Measurements from ENCODE around the gene MKRN2. TPM values are rescaled to one million over a fixed set of nuclear protein-coding genes. Genes with fewer than 3 reads are reported as not detected.
"Not testable (repeated sequence)": the region's sequence is repeated elsewhere in the genome, so short reads cannot be mapped to it uniquely, and the experiment has no call there.

The MKRN2 gene
- total RNA-seq, 1 donor from 2014 or later: 22.3 TPM

DNA sequence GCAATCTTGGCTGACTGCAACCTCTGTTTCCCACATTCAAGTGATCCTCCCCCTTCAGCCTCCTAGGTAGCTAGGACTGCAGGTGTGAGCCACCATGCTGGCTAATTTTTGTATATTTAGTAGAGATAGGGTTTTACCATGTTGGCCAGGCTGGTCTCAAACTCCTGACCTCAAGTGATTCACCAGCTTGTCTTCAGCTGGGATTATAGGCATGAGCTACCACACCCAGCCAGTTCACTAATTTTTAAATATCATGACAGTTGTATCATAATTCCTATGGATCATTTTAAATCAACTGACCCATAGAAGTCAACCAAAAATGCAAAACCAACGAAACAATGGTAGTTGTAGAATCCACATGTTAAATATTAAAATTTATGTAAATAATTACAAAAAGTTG, 71.9 kb downstream of the MKRN2 start:
- CTCF ChIA-PET: no interaction called here
- no peak overlapping the region for H3K4me3 Mint-ChIP-seq
- no peaks in the 10 kb centered on the region for H3K9me3 Mint-ChIP-seq
- peaks cover 61% of the 10 kb centered on the region for H3K4me1 Mint-ChIP-seq
- POLR2A ChIA-PET: interaction anchor here (0.5 kb wide), 1 partner anchor 92 kb away, joined by 9 read pairs; no protein-coding TSS in a partner anchor
- intact Hi-C loops (cut with micrococcal nuclease): no loop called here
- no peak for DNase-seq
- H3K27me3 Mint-ChIP-seq: no peaks in the 10 kb centered on the region
- TF ChIP-seq, protein P1, sequence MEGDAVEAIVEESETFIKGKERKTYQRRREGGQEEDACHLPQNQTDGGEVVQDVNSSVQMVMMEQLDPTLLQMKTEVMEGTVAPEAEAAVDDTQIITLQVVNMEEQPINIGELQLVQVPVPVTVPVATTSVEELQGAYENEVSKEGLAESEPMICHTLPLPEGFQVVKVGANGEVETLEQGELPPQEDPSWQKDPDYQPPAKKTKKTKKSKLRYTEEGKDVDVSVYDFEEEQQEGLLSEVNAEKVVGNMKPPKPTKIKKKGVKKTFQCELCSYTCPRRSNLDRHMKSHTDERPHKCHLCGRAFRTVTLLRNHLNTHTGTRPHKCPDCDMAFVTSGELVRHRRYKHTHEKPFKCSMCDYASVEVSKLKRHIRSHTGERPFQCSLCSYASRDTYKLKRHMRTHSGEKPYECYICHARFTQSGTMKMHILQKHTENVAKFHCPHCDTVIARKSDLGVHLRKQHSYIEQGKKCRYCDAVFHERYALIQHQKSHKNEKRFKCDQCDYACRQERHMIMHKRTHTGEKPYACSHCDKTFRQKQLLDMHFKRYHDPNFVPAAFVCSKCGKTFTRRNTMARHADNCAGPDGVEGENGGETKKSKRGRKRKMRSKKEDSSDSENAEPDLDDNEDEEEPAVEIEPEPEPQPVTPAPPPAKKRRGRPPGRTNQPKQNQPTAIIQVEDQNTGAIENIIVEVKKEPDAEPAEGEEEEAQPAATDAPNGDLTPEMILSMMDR (IDR thresholded peaks at IDR 0.05): no peak
- peaks cover 5% of the 10 kb centered on the region for H3K36me3 Mint-ChIP-seq (ENCODE audit: low read depth)
- ATAC-seq (ENCODE audit: low read depth): no peak
- H3K27ac Mint-ChIP-seq: no peak overlapping the region

DNA sequence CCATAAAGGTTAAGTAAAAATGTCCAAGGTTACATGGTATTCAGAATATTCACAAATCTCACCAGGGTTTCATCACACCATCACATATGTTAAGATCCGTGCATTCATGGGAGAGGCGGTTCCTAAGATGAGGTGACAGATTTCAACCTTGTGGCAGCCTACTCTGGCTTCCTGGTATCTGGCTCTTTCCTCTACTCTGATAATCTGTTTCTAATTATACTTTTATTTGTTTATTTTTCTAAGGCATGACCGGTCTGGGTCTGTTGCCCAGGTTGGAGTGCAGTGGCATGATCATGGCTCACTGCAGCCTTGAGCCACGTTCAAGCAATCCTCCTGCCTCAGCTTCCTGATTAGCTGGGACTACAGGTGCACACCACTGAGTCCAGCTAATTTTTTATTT, 72.7 kb downstream of the MKRN2 start:
- intact Hi-C loops (cut with micrococcal nuclease): no loop called here
- H3K9me3 Mint-ChIP-seq: no peaks in the 10 kb centered on the region
- TF ChIP-seq, protein P1 (IDR thresholded peaks at IDR 0.05): no peak
- ChIA-PET POLR2A (no interaction called here), CTCF (no interaction called here)
- H3K4me3 Mint-ChIP-seq: no peak overlapping the region
- H3K36me3 Mint-ChIP-seq (ENCODE audit: low read depth): peaks cover 7% of the 10 kb centered on the region
- peaks cover 59% of the 10 kb centered on the region for H3K4me1 Mint-ChIP-seq
- ATAC-seq (ENCODE audit: low read depth) (no peak), DNase-seq (no peak)
- no peak overlapping the region for H3K27ac Mint-ChIP-seq
- no peaks in the 10 kb centered on the region for H3K27me3 Mint-ChIP-seq

DNA sequence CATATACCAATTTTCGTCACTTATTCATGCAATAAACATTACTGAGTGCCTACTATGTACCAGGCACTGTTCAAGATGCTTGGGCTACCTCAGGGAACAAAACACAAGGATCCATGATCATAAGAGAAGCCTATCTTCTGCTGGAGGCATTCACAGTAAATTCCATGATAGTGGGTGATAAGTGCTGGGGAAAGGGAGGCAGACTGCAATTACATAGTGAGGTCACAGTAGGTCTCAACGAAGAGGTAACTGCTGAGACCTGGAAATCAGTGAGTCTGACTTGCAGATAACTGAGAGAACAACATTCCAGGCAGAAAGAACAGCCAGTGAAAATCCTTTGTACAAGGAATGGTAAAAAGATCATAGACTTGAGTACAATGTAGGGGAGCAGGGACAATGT, 73.4 kb downstream of the MKRN2 start:
- Mint-ChIP-seq H3K27me3 (no peaks in the 10 kb centered on the region), H3K4me1 (peaks cover 56% of the 10 kb centered on the region), H3K4me3 (no peak overlapping the region), H3K27ac (no peak overlapping the region), H3K36me3 (ENCODE audit: low read depth) (peaks cover 7% of the 10 kb centered on the region), H3K9me3 (no peaks in the 10 kb centered on the region)
- ChIA-PET POLR2A (no interaction called here), CTCF (no interaction called here)
- TF ChIP-seq, protein P1 (IDR thresholded peaks at IDR 0.05): no peak
- no peak for DNase-seq
- intact Hi-C loops (cut with micrococcal nuclease): no loop called here
- no peak for ATAC-seq (ENCODE audit: low read depth)

DNA sequence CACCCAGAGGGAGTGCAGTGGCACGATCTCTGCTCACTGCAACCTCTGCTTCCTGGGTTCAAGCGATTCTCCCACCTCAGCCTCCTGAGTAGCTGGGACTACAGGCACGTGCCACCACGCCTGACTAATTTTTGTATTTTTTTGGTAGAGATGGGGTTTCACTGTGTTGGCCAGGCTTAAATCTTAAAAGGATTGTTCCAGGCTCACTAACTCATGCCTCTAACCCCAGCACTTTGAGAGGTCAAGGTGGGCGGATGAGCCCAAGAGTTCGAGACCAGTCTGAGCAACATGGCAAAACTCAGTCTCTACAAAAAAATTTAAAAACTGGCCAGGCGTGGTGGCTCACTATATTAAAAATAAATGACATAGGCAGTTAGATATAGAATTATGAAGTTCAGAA, 74.0 kb downstream of the MKRN2 start:
- H3K4me3 Mint-ChIP-seq; DNase-seq; H3K27me3 Mint-ChIP-seq; H3K9me3 Mint-ChIP-seq; ATAC-seq (ENCODE audit: low read depth); H3K27ac Mint-ChIP-seq; intact Hi-C loops (cut with micrococcal nuclease); H3K36me3 Mint-ChIP-seq (ENCODE audit: low read depth); CTCF ChIA-PET; POLR2A ChIA-PET: not testable (repeated sequence)
- H3K4me1 Mint-ChIP-seq: peaks cover 50% of the 10 kb centered on the region

DNA sequence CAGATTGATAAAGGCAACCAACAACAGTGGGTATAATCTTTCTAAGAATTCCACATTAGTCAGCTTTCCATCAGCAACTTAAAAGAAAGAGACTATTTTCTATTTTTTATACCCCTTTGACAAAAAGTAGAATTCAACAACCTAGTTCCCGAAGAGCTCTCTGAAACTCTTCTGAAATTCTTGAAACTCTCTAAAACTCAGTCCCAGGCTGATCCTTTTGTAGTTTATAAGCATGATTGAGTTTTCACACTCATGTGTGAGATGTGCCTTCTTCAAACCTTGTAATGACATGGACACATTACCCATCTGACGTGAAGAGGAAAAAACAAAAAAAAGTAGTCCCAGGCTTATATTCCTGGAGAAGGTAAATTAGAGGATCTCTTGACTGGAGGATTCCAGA, 75.6 kb downstream of the MKRN2 start:
- intact Hi-C loops (cut with micrococcal nuclease): no loop called here
- Mint-ChIP-seq H3K9me3 (no peaks in the 10 kb centered on the region), H3K27me3 (no peaks in the 10 kb centered on the region), H3K4me3 (no peak overlapping the region), H3K27ac (no peak overlapping the region), H3K4me1 (peaks cover 49% of the 10 kb centered on the region), H3K36me3 (ENCODE audit: low read depth) (peaks cover 17% of the 10 kb centered on the region)
- ATAC-seq (ENCODE audit: low read depth) (no peak), DNase-seq (no peak)
- ChIA-PET POLR2A (no interaction called here), CTCF (no interaction called here)
- TF ChIP-seq, protein P1 (IDR thresholded peaks at IDR 0.05): no peak

DNA sequence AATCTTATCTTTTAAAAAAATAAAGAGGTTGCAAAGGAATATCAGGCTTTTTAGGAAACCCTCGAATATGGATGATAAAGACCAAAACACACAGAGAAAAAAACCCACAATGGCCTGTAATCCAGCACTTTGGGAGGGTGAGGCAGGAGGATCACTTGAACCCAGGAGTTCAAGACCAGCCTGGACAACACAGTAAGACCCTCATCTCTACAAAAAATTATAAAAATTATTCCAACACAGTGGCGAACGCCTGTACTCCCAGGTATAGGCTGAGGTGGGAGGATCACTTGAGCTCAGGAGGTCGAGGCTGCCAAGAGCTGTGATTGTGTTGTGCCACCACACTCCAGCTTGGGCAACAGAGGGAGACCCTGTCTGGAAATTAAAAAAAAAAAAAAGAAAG, 76.2 kb downstream of the MKRN2 start:
- no peaks in the 10 kb centered on the region for H3K9me3 Mint-ChIP-seq
- peaks cover 22% of the 10 kb centered on the region for H3K36me3 Mint-ChIP-seq (ENCODE audit: low read depth)
- H3K4me1 Mint-ChIP-seq: peaks cover 47% of the 10 kb centered on the region
- no peak overlapping the region for H3K4me3 Mint-ChIP-seq
- DNase-seq: no peak
- CTCF ChIA-PET: no interaction called here
- no peak overlapping the region for H3K27ac Mint-ChIP-seq
- ATAC-seq (ENCODE audit: low read depth): no peak
- no peaks in the 10 kb centered on the region for H3K27me3 Mint-ChIP-seq
- TF ChIP-seq, protein P1 (IDR thresholded peaks at IDR 0.05): no peak
- intact Hi-C loops (cut with micrococcal nuclease): no loop called here
- POLR2A ChIA-PET: no interaction called here
